WTC11 (cell line): ENCODE measurements around the gene ACVR2A. TPM values are rescaled to one million over a fixed set of nuclear protein-coding genes. Genes with fewer than 3 reads are reported as not detected.

Experiments used
- ATAC-seq: fragments of 200-7000 bp; cut with Tn5 transposase; 2 replicates; pipeline ENCODE4 v1.10.0; 2021; ENCODE audit warnings: mild to moderate bottlenecking, moderate library complexity
- CTCF ChIA-PET: fragments of 300-600 bp; sonication (Branson Sonifier 250); formaldehyde crosslinking; loops from one replicate; lab custom pipeline; 2021; ENCODE audit warnings: antibody characterized with exemption; lab: Charles Lee
- POLR2A ChIA-PET: fragments of 350-600 bp; sonication (Branson Sonifier 250); formaldehyde crosslinking; loops from one replicate; lab custom pipeline; 2021; ENCODE audit warnings: antibody characterized with exemption; lab: Charles Lee
- DNase-seq: peaks from one replicate; pipeline ENCODE4 v3.0.0; 2021; ENCODE audit warnings: low spot score
- H3K27ac Mint-ChIP-seq: 2 replicates; pipeline ENCODE4 v1.8.0; 2021; ENCODE audit warnings: mixed read lengths
- H3K27me3 Mint-ChIP-seq: 2 replicates; pipeline ENCODE4 v1.8.0; 2021; ENCODE audit warnings: low read depth, mild to moderate bottlenecking, moderate library complexity, mixed read lengths
- H3K36me3 Mint-ChIP-seq: 2 replicates; pipeline ENCODE4 v1.8.0; 2021; ENCODE audit warnings: mixed read lengths
- H3K4me1 Mint-ChIP-seq: 2 replicates; pipeline ENCODE4 v1.8.0; 2022; ENCODE audit warnings: mixed read lengths
- H3K4me3 Mint-ChIP-seq: 2 replicates; pipeline ENCODE4 v1.8.0; 2021; ENCODE audit warnings: mild to moderate bottlenecking, moderate library complexity, mixed read lengths
- H3K9me3 Mint-ChIP-seq: 2 replicates; pipeline ENCODE4 v1.8.0; 2021; ENCODE audit warnings: mixed read lengths
- AFF4 ChIP-seq: sonication (generic); formaldehyde crosslinking; IDR thresholded peaks from 2 replicates; pipeline ENCODE4 v1.8.1; 2023; ENCODE audit warnings: mild to moderate bottlenecking, missing genetic modification reagents, borderline replicate concordance
- CBFB ChIP-seq: sonication (generic); formaldehyde crosslinking; IDR thresholded peaks from 2 replicates; pipeline ENCODE4 v1.8.1; 2022; ENCODE audit warnings: mild to moderate bottlenecking, low read depth, missing genetic modification reagents
- CDX4 ChIP-seq: fragments of 250-450 bp; sonication (Bioruptor Pico); IDR thresholded peaks from 2 replicates; pipeline ENCODE4 v1.9.0; 2021; ENCODE audit warnings: moderate library complexity, mild to moderate bottlenecking, inconsistent platforms, borderline replicate concordance
- CREM ChIP-seq: sonication (generic); formaldehyde crosslinking; IDR thresholded peaks from 2 replicates; pipeline ENCODE4 v1.8.1; 2022; ENCODE audit warnings: mild to moderate bottlenecking, missing genetic modification reagents, moderate library complexity
- ELF4 ChIP-seq: sonication (generic); formaldehyde crosslinking; IDR thresholded peaks from 2 replicates; pipeline ENCODE4 v1.8.1; 2022; ENCODE audit warnings: low read depth, mild to moderate bottlenecking, moderate library complexity, missing genetic modification reagents
- MAX ChIP-seq: sonication (generic); formaldehyde crosslinking; IDR thresholded peaks from 2 replicates; pipeline ENCODE4 v1.8.0; 2022; ENCODE audit warnings: mild to moderate bottlenecking, missing genetic modification reagents
- MYBL2 ChIP-seq: sonication (generic); formaldehyde crosslinking; IDR thresholded peaks from 2 replicates; pipeline ENCODE4 v1.8.1; 2023; ENCODE audit warnings: mild to moderate bottlenecking, moderate library complexity, missing genetic modification reagents
- PRDM15 ChIP-seq: sonication (generic); formaldehyde crosslinking; IDR thresholded peaks from 2 replicates; pipeline ENCODE4 v1.8.0; 2022; ENCODE audit warnings: missing genetic modification reagents
- TCF7 ChIP-seq: sonication (generic); formaldehyde crosslinking; IDR thresholded peaks from 2 replicates; pipeline ENCODE4 v1.8.0; 2022; ENCODE audit warnings: mild to moderate bottlenecking, low read depth, missing genetic modification reagents, moderate library complexity
- TEAD1 ChIP-seq: sonication (generic); formaldehyde crosslinking; IDR thresholded peaks from 2 replicates; pipeline ENCODE4 v1.8.0; 2022; ENCODE audit warnings: mild to moderate bottlenecking, missing genetic modification reagents
- TP53 ChIP-seq: sonication (generic); formaldehyde crosslinking; IDR thresholded peaks from 2 replicates; pipeline ENCODE4 v1.8.1; 2023; ENCODE audit warnings: mild to moderate bottlenecking, missing genetic modification reagents
- USF1 ChIP-seq: sonication (generic); formaldehyde crosslinking; IDR thresholded peaks from 2 replicates; pipeline ENCODE4 v1.8.0; 2022; ENCODE audit warnings: mild to moderate bottlenecking, missing genetic modification reagents
- ZNF512 ChIP-seq: sonication (generic); formaldehyde crosslinking; IDR thresholded peaks from 2 replicates; pipeline ENCODE4 v1.8.1; 2022; ENCODE audit warnings: missing genetic modification reagents, borderline replicate concordance
- total RNA-seq: library from RNA; stranded (reverse); gene quantifications from 3 replicates; pipeline ENCODE4 v1.2.3, GENCODE V29; 2021
- TF ChIP-seq, protein P1 (sequence below): sonication (generic); formaldehyde crosslinking; IDR thresholded peaks from 2 replicates; pipeline ENCODE4 v1.8.0; 2023; ENCODE audit warnings: mild to moderate bottlenecking, missing genetic modification reagents
- TF ChIP-seq, protein P2 (sequence below): sonication (generic); formaldehyde crosslinking; IDR thresholded peaks from 2 replicates; pipeline ENCODE4 v1.8.1; 2023; ENCODE audit warnings: mild to moderate bottlenecking, missing genetic modification reagents

ACVR2A gene
- total RNA-seq, 1 experiment from 2014 or later = 11.7 TPM

GRCh38 chr2:147843391-147843863 lies 1.4 kb upstream of the ACVR2A start:
- Mint-ChIP-seq H3K9me3 (no peaks in the 10 kb centered on the region), H3K27ac (peak overlapping the region; percentile 97), H3K4me3 (peak overlapping the region; percentile 91), H3K4me1 (peaks cover 34% of the 10 kb centered on the region), H3K36me3 (no peaks in the 10 kb centered on the region), H3K27me3 (peaks cover 10% of the 10 kb centered on the region; the same call in 1 of the 2 replicates)
- ATAC-seq (no peak), DNase-seq (no peak)
- TF ChIP-seq CREM (CRISPR knock-in tag) (no peak), ELF4 (no peak)
- ChIA-PET CTCF (interaction anchor here (0.5 to 1.5 kb wide), 5 partner anchors 12 to 798 kb away, joined by 3 to 6 read pairs (median 4); no protein-coding TSS in a partner anchor), POLR2A (interaction anchor here (0.9 to 1.8 kb wide), 4 partner anchors 13 to 104 kb away, joined by 4 to 5 read pairs (median 4); no protein-coding TSS in a partner anchor)

- POLR2A ChIA-PET = interaction anchor here (0.9 to 1.8 kb wide), 4 partner anchors 12 to 105 kb away, joined by 4 to 5 read pairs (median 4); no protein-coding TSS in a partner anchor
- TF ChIP-seq PRDM15 (peak; percentile 95), MYBL2 (CRISPR knock-in tag) (peak; percentile 49; the same call in 1 of the 2 replicates), TP53 (CRISPR knock-in tag) (0 out of 2 replicates have a peak, but pooled peaks have one; percentile 22), USF1 (no peak), MAX (CRISPR knock-in tag) (peak; percentile 35; the same call in 1 of the 2 replicates), TCF7 (no peak), TEAD1 (CRISPR knock-in tag) (no peak), AFF4 (CRISPR knock-in tag) (no peak), ZNF512 (CRISPR knock-in tag) (no peak), CDX4 (CRISPR knock-in tag) (no peak), CBFB (CRISPR knock-in tag) (0 out of 2 replicates have a peak, but pooled peaks have one; percentile 24)
- TF ChIP-seq, protein P1, sequence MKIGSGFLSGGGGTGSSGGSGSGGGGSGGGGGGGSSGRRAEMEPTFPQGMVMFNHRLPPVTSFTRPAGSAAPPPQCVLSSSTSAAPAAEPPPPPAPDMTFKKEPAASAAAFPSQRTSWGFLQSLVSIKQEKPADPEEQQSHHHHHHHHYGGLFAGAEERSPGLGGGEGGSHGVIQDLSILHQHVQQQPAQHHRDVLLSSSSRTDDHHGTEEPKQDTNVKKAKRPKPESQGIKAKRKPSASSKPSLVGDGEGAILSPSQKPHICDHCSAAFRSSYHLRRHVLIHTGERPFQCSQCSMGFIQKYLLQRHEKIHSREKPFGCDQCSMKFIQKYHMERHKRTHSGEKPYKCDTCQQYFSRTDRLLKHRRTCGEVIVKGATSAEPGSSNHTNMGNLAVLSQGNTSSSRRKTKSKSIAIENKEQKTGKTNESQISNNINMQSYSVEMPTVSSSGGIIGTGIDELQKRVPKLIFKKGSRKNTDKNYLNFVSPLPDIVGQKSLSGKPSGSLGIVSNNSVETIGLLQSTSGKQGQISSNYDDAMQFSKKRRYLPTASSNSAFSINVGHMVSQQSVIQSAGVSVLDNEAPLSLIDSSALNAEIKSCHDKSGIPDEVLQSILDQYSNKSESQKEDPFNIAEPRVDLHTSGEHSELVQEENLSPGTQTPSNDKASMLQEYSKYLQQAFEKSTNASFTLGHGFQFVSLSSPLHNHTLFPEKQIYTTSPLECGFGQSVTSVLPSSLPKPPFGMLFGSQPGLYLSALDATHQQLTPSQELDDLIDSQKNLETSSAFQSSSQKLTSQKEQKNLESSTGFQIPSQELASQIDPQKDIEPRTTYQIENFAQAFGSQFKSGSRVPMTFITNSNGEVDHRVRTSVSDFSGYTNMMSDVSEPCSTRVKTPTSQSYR (CRISPR knock-in tag) = 0 out of 2 replicates have a peak, but pooled peaks have one; percentile 19
- TF ChIP-seq, protein P2, sequence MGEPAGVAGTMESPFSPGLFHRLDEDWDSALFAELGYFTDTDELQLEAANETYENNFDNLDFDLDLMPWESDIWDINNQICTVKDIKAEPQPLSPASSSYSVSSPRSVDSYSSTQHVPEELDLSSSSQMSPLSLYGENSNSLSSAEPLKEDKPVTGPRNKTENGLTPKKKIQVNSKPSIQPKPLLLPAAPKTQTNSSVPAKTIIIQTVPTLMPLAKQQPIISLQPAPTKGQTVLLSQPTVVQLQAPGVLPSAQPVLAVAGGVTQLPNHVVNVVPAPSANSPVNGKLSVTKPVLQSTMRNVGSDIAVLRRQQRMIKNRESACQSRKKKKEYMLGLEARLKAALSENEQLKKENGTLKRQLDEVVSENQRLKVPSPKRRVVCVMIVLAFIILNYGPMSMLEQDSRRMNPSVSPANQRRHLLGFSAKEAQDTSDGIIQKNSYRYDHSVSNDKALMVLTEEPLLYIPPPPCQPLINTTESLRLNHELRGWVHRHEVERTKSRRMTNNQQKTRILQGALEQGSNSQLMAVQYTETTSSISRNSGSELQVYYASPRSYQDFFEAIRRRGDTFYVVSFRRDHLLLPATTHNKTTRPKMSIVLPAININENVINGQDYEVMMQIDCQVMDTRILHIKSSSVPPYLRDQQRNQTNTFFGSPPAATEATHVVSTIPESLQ (CRISPR knock-in tag) = no peak
These were observed 749 bp upstream of the ACVR2A start for GRCh38 chr2:147843864-147844696.

More at GRCh38 chr2:147843864-147844696, 749 bp upstream of the ACVR2A start:
- DNase-seq (peak; percentile 93), ATAC-seq (peak; percentile 92)
- no peaks in the 10 kb centered on the region for H3K9me3 Mint-ChIP-seq
- peak overlapping the region; percentile 97 for H3K27ac Mint-ChIP-seq
- no peaks in the 10 kb centered on the region for H3K36me3 Mint-ChIP-seq
- peaks cover 10% of the 10 kb centered on the region; the same call in 1 of the 2 replicates for H3K27me3 Mint-ChIP-seq
- CTCF ChIA-PET = interaction anchor here (0.5 to 1.5 kb wide), 9 partner anchors 11 to 904 kb away, joined by 3 to 7 read pairs (median 4); no protein-coding TSS in a partner anchor
- H3K4me1 Mint-ChIP-seq = peaks cover 35% of the 10 kb centered on the region
- H3K4me3 Mint-ChIP-seq = peak overlapping the region; percentile 97
